Right lobe of liver (tissue), 6 donors: ENCODE data around the gene EEFSEC. TPM values are rescaled to one million over a fixed set of nuclear protein-coding genes. Genes with fewer than 3 reads are reported as not detected.

Experiments
- ATAC-seq, 4 donors: fragments of 200-7000 bp; cut with Tn5 transposase; one replicate each; pipeline ENCODE4 v1.9.1; 2020; ENCODE audit warnings: mild to moderate bottlenecking in 4 of 4, moderate library complexity in 4 of 4
- DNase-seq, 3 donors: peaks; one replicate each; pipeline ENCODE4 v3.0.0-alpha.2; 2020
- H3K27ac ChIP-seq, 3 donors: fragments of 200-600 bp; one replicate each; pipeline ENCODE4 v1.8.0; 2022
- H3K27me3 ChIP-seq, 2 donors: fragments of 200-600 bp; one replicate each; pipeline ENCODE4 v1.8.0; 2022
- H3K36me3 ChIP-seq, 4 donors: fragments of 200-600 bp; sonication (generic) in 1 of 4; one replicate each; pipeline versions ENCODE4 v1.5.1 to v1.8.0; 2017 to 2022; ENCODE audit warnings: control low read depth in 1 of 4
- H3K4me1 ChIP-seq, 4 donors: fragments of 200-600 bp; sonication (generic) in 1 of 4; one replicate each; pipeline versions ENCODE4 v1.5.1 to v1.8.0; 2017 to 2022; ENCODE audit warnings: control low read depth in 1 of 4
- H3K4me3 ChIP-seq, 3 donors: fragments of 200-600 bp; one replicate each; pipeline ENCODE4 v1.8.0; 2022
- H3K9me3 ChIP-seq, 4 donors: fragments of 200-600 bp; sonication (generic) in 1 of 4; one replicate each; pipeline versions ENCODE4 v1.5.1 to v1.8.0; 2017 to 2022; ENCODE audit warnings: control low read depth in 1 of 4
- CTCF ChIP-seq, 4 donors: fragments of 200-600 bp in 3 of 4; fragments of 450-650 bp in 1 of 4; IDR thresholded peaks; one replicate each; pipeline versions ENCODE4 v1.5.1 to v1.8.0; 2016 to 2022; ENCODE audit warnings: antibody characterized with exemption in 4 of 4, mild to moderate bottlenecking in 2 of 4
- POLR2A ChIP-seq: fragments of 450-650 bp; IDR thresholded peaks from one replicate; pipeline ENCODE4 v1.6.1; 2017; ENCODE audit warnings: antibody characterized with exemption, mild to moderate bottlenecking
- WGBS: methylation state at CpG from one replicate; pipeline ENCODE4 v1.1.6; 2018; ENCODE audit warnings: low coverage, low lambda C conversion rate; ENCODE audit not compliant: insufficient coverage; ENCODE audit errors: missing lambda C conversion rate; 5-methylcytosine and 5-hydroxymethylcytosine counted together
- intact Hi-C, 2 donors: fragments of 100-400 bp; cut with DNase I; formaldehyde crosslinking; loops; one replicate each; pipeline versions ENCODE4 v1.11.2 to v1.14.1; 2022
- total RNA-seq, 6 experiments: library from RNA; depleted of rRNA in 2 of 6; stranded (reverse); fragments of >200 nt in 2 of 6; fragmentation: NEBNext Ultra II Directional in 3 of 6; extraction: Animal tissue kit (Norgen Biotek cat#: 25700) in 3 of 6; gene quantifications; one replicate each; pipeline versions ENCODE4 v1.1.0 to v1.2.4, GENCODE V29; 2016 to 2023
- donor health status: DM: no; HTN: yes; CAD: no.
- donor health status: DM: no; HTN: no; CAD: no.
- donor health status: DM: no; HTN: no; CAD: no.
- donor health status: DM: no; HTN: yes; CAD: no.
- donor health status: DM: no; HTN: yes; CAD: no.

Gene EEFSEC
- total RNA-seq, 6 experiments from 2014 or later: 10.1 to 24.0 (median 13.4) TPM

- Histone ChIP-seq H3K4me3 (no peak overlapping the region), H3K4me1 (peaks cover 0 to 17% (median 9%) of the 10 kb centered on the region in 4 donors), H3K36me3 (no peaks in the 10 kb centered on the region), H3K9me3 (no peaks in the 10 kb centered on the region), H3K27ac (no peak overlapping the region), H3K27me3 (no peaks in the 10 kb centered on the region)
- TF ChIP-seq POLR2A: no peak
- no peak for TF ChIP-seq CTCF (IDR thresholded peaks at IDR 0.05)
- intact Hi-C loops: no loop called here
- peak in 1 of 3 donors; percentile 42 for DNase-seq
- WGBS: 50% methylated on average over 2 of the region's 17 CpGs
- ATAC-seq: peak; percentile 21 to 48 (median 34)
Measured at GRCh38 chr3:128278761-128279600, 125.7 kb downstream of the EEFSEC start.

GRCh38 chr3:128279601-128279880 is 126.3 kb downstream of the EEFSEC start:
- intact Hi-C loops: no loop called here
- WGBS: 100% methylated on average over 1 of the region's 3 CpGs
- no peak for TF ChIP-seq CTCF (IDR thresholded peaks at IDR 0.05)
- no peak for TF ChIP-seq POLR2A
- Histone ChIP-seq H3K27me3 (no peaks in the 10 kb centered on the region), H3K4me3 (no peak overlapping the region), H3K9me3 (no peaks in the 10 kb centered on the region), H3K36me3 (no peaks in the 10 kb centered on the region), H3K27ac (no peak overlapping the region), H3K4me1 (peaks cover 0 to 17% (median 9%) of the 10 kb centered on the region in 4 donors)
- ATAC-seq (no peak), DNase-seq (no peak)

GRCh38 chr3:128280481-128281052 is 127.3 kb downstream of the EEFSEC start:
- no peaks in the 10 kb centered on the region for H3K9me3 ChIP-seq
- ATAC-seq: no peak
- DNase-seq: no peak
- intact Hi-C loops: no loop called here
- H3K27ac ChIP-seq: no peak overlapping the region
- no peaks in the 10 kb centered on the region for H3K27me3 ChIP-seq
- WGBS: 70% methylated on average over 4 of the region's 8 CpGs
- TF ChIP-seq CTCF (IDR thresholded peaks at IDR 0.05) (no peak), POLR2A (no peak)
- H3K4me1 ChIP-seq: peaks cover 0 to 17% (median 9%) of the 10 kb centered on the region in 4 donors
- H3K36me3 ChIP-seq: no peaks in the 10 kb centered on the region
- no peak overlapping the region for H3K4me3 ChIP-seq

DNA sequence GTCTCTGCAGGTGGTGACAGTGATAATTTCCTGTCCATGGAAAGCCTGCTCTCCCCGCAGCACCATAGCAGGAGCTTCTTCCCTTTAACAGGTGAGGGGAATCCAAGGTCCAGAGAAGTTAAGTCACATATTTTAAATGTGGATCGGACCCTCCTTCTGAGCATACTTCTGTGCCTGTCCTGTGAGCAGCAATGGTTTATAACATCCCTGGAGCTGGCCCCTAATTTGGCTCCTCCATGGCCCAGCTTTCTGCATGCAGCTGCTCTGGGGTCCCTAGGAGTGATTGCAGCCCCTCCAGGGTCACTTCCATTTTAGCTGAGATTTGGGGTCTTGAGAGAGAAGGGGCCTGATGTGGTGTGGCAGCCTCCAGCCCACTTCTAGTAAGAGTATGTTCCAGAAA is 127.8 kb downstream of the EEFSEC start:
- WGBS: 50% methylated on average over 2 of the region's 2 CpGs
- H3K4me3 ChIP-seq: no peak overlapping the region
- no peaks in the 10 kb centered on the region for H3K9me3 ChIP-seq
- no peak overlapping the region for H3K27ac ChIP-seq
- intact Hi-C loops: no loop called here
- no peak for ATAC-seq
- H3K36me3 ChIP-seq: no peaks in the 10 kb centered on the region
- no peak for DNase-seq
- H3K4me1 ChIP-seq: peaks cover 0 to 17% (median 9%) of the 10 kb centered on the region in 4 donors
- H3K27me3 ChIP-seq: no peaks in the 10 kb centered on the region
- TF ChIP-seq POLR2A (no peak), CTCF (IDR thresholded peaks at IDR 0.05) (no peak)
